Stromal cell of bone marrow (primary cell): ENCODE data around the gene NLGN1.

Source experiments
- DNase-seq: peaks from one replicate; pipeline ENCODE4 v3.0.0-alpha.2; 2012; ENCODE audit warnings: low read depth

Gene NLGN1

GRCh38 chr3:173770796-173771573, 373.4 kb downstream of the NLGN1 start:
- no peak for DNase-seq

DNA sequence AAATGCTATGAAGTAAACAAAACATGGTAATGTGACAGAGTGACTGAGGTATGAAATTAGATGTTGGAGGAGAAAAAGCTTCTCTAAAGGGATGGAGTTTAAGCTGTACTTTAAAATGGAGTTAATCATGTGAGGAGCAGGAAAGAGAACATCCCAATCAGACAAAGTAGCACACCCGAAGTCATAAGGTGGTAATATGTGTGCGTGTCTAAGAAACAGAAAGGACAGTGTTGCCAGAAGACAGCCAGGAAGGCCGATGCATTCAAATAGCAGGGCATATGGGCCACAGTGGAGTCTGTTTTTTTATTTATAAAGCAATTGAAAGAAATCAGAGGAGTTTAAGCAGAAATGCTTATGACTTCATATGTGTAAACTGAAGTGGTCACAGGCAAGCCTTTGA, 376.3 kb downstream of the NLGN1 start:
- DNase-seq = no peak

DNA sequence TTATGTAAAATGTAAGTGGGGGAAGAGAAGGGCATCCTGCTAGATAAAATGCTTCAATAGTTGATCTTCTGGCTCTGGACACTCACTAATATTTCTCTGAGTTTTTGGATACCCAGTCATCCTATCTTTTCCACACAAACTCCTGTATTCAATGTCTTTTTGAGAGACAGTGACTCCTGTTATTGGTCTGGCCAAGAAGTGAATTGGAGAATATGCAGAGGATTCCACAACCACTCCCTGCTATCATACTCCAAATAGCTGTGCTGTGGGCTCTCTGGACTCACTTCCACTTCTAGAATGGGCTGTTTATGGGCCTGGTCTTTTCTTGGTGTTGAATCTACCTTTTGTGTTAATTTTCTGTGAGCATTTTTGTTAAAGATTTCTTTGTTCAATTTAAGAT, 376.8 kb downstream of the NLGN1 start:
- no peak for DNase-seq

- DNase-seq = no peak
These were observed 380.7 kb downstream of the NLGN1 start for GRCh38 chr3:173778251-173778650.

- no peak for DNase-seq
These were observed 382.5 kb downstream of the NLGN1 start for GRCh38 chr3:173780067-173780466.

DNA sequence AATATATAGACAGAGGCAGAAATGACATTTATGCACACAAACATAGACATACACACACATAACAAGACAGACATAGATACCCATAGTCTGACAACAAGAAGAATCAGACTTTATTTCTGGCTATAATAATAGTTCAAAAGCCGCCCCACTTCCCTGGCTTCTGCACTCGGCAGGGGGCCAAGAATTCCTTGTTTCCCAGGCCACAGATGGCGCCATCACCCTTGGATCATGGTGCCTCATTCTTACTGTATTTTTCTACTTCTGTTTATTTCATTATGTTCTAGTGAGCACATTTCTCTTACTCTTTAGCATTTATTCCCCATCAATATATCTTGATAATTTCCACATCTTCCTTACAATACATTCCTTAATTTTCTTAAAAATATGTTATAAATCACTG, 387.5 kb downstream of the NLGN1 start:
- no peak for DNase-seq

DNA sequence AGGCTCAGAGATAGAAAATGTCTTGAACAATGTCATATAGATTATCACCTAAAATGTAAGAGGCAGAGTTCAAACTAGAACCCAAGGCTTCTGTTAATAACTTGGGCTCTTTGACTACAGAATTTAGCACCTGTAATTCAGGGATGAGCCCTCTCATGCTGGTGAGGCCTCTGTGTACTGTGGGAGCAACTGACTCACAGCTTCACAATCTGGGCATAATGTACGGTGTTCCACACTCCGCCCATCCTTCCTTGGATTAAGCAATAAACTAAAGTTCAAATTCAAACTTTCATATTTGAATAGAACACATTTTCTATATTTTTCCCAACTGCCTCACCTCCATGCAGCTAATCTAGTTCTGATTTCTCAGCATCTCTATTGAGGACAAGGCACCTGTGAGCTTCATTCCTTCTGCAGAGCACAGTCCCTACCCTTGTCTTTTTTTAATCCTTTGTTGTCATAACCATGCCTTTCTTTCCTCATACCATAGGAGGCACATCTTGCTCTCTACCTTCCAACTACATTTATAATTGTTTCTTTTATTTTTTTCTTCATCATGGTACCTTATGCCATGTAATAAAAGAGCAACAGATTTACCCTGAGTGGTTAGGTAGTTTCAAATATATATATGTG, 392.1 kb downstream of the NLGN1 start:
- DNase-seq = no peak

- DNase-seq = no peak
These were observed 396.4 kb downstream of the NLGN1 start for GRCh38 chr3:173793963-173794362.

GRCh38 chr3:173796405-173796804, 398.9 kb downstream of the NLGN1 start:
- DNase-seq = no peak

DNA sequence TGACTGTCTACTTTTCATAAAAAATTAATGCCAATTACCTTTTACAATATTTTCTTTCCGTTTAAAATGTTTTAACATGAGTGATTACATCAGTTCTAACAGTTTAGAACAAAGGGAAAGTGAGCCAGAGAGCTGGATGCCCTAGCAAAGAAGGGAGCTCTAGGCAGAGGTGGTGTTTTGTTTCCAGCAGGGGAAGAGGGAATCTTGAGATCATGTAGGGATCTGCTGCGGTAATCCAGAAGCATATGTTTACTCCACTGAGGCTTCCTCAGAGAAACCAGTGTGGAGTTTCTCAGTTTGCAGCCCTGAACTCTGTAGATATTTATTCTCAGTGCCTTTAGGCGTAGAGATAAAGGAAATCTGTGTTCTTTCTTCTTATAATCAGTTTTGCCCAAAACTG, 399.3 kb downstream of the NLGN1 start:
- DNase-seq = no peak

DNA sequence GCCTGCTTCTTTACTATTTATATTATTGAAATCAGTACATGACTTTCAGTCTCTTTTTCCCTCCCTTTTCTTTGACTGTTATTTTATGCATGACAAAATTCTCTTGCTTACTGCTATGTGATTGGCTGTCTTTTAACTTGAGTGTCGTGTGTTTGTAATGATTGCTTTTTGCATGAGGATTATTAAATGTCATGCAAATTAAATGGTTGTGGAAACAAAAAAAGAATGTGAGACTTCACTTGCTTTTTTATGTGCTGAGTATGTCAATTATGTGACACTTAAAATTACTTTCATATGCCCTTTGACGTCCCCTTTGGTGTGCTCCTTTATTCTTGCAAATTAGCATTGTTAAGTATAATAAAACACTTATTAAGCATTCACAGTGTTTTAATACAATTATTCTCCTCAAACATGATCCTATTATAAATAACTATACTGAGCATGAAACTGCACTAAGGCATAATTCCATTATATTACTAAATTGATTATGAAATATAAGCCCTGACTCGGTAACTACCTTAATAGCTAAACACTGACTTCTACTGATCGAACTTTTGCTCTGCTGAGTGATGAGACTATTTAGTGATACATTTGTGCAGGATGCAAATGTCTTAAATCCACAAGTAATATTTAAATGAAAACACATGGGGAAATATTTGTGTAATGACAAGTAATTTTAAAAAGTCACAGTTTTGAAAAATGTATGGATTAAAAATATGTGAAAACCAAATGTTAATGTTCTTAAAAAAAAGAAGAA, 401.7 kb downstream of the NLGN1 start:
- DNase-seq = no peak

GRCh38 chr3:173800154-173800553, 402.6 kb downstream of the NLGN1 start:
- DNase-seq = no peak

DNA sequence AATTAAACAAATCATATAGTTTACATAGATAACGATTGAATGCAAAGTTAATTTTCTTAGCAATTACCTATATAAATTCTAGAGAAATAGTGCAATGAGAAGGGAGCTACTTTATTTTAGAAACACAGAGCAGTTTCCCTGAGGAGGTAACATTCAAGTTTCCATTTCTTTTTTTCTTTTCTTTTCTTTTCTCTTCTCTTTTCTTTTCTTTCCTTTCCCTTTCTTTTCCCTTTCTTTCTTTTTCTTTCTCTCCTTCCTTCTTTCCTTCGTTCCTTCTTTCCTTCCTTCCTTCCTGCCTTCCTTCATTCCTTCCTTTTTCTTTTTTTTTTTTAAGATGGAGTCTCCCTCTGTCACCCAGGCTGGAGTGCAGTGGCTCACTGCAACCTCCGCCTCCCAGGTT, 417.3 kb downstream of the NLGN1 start:
- no peak for DNase-seq

DNA sequence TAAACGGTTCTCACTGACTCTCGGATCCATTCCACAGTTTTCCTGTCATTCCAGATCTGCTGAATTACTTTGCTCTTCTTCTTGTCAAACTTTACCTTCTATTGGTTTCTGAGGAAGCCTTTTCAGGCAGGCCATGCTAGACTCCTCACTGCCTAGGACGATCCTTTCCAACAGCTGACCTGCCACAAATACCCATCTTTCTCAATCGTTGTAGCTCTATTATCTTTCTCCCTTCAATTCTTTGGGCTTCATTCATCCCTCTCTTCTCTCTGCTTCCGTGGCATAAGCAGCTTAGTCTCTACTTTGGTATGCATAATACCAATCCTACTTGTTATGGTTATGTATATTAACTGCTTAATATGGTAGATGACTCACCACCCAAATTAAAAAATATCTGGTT, 421.8 kb downstream of the NLGN1 start:
- DNase-seq = no peak

DNA sequence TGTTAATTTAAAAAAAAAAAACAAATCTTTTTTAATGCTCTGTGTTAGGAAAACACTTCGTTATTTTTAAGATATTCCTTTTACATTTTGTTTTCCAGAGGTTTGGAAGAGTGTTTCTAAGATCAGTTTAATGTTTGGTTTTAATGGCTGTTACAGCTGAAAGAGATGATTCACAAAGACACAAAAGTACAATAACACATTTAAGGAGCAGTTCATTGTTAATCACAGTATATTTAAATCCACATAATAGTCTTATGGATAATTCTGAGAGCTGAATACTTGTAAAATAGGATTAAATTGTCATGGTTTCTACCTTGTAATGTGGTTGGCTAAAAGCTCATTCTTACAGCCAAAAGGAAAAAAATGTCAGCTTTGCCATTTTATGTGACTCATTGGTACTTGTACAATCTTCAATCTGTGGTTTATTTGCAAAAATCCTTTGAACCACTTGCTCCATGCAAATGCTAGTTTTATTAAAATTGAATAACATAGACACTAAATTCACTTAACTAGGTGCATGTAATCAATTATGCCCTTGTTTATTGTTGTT, 426.4 kb downstream of the NLGN1 start:
- no peak for DNase-seq

GRCh38 chr3:173825730-173826129, 428.2 kb downstream of the NLGN1 start:
- DNase-seq = no peak

DNA sequence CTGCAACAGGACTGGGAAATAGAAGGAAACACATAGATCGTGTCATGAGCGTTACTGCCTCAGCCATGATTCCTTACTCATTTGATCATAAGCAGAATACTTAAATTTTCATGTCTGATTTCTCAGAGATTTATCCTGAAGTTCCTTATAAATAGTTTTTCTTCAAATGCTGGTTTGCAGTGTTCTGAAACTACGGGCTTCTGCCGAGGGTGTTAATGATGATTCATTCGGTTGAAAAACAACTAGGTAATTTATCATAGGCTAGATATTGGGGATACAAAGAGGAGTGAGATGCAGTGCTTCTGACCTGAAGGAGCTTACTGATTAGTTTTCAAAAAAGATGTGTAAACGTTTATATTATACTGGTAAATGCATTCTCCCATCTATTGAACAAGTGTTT, 428.9 kb downstream of the NLGN1 start:
- no peak for DNase-seq

DNA sequence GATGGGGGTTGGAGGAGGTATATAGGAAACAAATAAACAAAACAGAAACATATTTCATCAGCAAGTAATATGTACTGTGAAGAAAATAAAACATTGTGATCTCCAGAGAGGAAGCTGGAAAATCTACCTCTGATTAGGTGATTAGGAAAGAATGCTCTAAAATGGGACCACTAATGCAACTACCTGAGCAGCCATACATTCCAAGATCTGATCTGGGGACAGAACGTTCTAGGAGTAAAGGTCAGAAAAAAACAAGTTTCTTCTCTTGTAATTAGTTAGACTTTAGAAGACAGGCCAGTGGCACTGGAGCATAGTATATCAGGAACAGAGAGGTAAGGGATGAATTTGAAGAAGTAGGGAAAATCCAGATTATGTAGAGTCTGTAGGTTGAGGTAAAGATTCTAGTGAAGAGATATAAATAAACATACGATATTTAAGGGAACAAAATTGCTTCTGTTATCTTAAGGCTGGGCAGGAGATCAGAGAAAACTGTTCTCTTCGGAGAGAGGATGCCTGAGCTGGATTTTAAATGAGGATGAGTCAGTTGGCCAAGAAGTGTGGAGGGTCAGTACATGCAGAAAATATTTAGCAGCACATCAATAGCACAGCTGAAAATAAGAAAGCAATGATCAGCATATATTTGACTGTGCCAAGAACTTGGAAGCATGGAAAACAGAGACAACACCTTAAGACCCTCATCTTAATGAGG, 429.5 kb downstream of the NLGN1 start:
- no peak for DNase-seq

- DNase-seq = no peak
These were observed 441.1 kb downstream of the NLGN1 start for GRCh38 chr3:173838644-173839043.

GRCh38 chr3:173839859-173840258, 442.3 kb downstream of the NLGN1 start:
- DNase-seq = no peak

GRCh38 chr3:173841334-173841733, 443.8 kb downstream of the NLGN1 start:
- DNase-seq = no peak

GRCh38 chr3:173843060-173843459, 445.5 kb downstream of the NLGN1 start:
- DNase-seq = no peak
